Frontal cortex (tissue), 4 donors: ENCODE measurements around the gene EPC1. TPM values are rescaled to one million over a fixed set of nuclear protein-coding genes. Genes with fewer than 3 reads are reported as not detected.
"Not testable (repeated sequence)": the region's sequence is repeated elsewhere in the genome, so short reads cannot be mapped to it uniquely, and the experiment has no call there.

Experiments used
- DNase-seq, 2 donors: peaks; one replicate each; pipeline ENCODE4 v3.0.0; 2012; ENCODE audit warnings: low spot score in 2 of 2
- FAIRE-seq: peaks from 2 replicates; lab custom pipeline; 2012; peaks lifted over from hg19 to GRCh38; lab: Jason Lieb, UNC
- total RNA-seq: library from RNA; depleted of rRNA; stranded (reverse); fragments of >200 nt; gene quantifications from one replicate; pipeline ENCODE4 v1.2.3, GENCODE V29; 2014
- donor health status: control.
- donor health status: control.
- donor health status: control.

The EPC1 gene
- total RNA-seq, 1 donor from 2014 or later: 94.2 TPM

DNA sequence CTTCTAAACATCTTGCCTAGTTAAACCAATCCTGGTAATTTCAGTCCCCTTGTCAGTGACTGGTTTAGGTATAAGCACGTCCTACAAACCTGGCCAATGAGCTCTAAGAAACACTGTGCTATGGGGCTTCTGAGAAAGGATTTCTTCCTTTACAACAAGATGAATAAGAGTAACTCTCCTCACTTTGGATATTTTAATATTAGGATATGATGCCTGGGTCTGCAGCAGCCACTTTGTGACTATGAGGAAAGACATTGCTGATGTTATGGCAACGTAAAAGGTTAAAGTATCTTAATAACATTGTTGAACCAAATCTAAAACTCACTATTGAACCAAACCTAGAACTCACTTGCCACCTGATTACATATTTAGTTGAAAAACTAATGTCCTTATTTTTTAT lies 26.5 kb upstream of the EPC1 start:
- FAIRE-seq (no peak), DNase-seq (no peak)

DNA sequence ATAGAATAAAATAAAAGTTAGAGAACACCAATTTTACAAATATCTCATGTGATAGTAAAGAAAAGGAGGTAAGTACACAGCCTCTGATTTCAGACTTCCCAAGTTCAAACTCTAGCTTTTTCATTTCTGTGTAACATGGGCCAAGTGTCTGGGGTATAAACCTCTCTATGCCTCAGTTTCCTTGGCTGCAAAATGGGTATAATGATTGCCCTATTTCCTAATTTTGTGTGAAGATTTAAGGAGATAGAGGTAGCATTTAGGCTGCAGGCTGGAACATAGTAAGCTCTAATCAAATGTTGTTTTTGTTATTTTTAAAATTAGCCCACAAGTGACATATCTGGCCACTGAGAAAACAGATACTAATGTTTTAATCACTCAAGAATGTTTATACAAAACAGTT lies 26.1 kb upstream of the EPC1 start:
- no peak for FAIRE-seq
- DNase-seq: no peak

DNA sequence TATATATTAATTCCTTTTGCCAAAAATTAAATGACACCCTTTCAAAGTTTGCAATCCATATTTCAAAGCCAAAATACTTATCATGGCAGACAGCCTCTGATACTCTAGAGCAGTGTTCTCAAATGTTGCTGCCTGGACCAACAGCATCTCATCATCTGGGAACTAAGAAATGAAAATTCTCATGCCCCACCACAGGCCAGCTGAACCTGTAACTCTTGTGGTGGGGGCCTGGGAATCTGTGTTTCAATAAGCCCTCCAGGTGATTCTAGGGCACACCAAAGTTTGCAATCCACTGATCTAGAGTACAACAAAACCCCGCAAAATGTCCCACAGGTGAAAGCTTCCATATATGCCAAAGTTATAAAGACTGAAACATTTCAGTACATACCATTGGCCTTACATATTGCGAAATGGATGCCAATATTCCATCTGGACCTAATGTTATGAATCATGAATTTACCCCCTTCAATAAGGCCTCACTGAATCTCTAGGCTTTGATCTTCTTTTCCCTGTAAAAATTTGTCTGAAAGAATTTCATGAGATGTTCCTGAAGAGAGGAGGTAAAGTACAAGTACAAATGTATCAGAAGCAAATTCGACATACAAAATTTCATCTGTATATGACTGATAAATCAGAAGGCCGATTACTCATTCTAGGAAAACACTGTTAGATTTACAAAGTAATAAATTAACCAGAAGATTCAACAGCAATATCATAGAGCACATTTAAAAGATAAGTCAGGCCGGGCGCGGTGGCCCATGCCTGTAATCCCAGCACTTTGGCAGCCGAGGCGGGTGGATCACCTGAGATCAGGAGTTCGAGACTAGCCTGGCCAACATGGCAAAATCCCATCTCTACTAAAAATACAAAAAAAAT lies 25.3 kb upstream of the EPC1 start:
- FAIRE-seq: no peak
- DNase-seq: no peak

DNA sequence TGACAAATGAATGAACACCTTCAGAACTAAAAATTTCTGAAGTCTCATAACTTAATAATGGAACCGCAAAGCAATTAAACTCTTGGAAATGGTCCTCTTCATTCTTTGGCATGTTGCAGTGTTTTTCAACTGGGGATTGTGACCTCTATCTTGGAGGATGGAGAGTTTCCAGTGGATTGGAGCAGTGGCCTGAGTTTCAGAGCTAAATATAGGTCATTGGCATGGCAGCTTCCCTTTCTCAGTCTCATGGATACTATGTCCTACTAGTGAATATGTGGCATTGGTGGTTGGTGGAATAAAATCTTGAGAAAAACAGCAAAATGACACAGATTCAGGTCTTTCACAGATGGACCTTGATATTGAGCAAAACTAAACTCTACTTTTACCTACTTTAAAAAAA lies 24.1 kb upstream of the EPC1 start:
- no peak for DNase-seq
- FAIRE-seq: no peak

DNA sequence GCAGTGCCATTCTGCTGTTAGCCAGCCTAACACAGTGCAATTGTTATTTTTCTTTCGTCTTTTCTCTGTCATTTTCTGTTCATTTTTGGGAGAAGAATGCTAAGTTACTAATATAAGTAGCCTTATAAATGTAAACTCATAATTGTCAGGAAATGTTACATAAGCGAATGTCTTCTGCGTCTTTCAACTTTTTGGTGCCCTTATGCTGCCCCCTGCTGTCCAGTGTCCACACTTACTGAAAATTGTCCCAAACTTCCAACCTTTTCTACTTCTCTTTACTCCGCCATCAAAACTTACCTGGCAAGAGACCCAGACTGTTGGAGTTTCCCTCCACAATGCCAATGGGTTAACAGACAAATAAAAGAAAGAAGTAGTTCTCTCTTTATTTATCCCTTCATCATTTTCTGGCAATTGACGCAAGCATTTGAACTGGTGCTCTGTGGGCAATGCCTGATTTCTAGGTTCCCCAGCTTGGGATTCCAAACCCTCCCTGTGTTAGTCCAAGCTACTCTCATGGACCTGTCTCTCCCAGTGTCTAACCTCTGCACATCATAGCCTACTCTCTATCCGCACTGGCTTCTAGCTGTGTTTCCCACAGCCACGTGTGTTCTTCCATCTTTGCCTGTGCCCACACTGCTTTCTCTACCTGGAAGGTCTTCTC lies 21.0 kb upstream of the EPC1 start:
- DNase-seq (peak in 1 of 2 donors; percentile 58), FAIRE-seq (peak; percentile 81)

DNA sequence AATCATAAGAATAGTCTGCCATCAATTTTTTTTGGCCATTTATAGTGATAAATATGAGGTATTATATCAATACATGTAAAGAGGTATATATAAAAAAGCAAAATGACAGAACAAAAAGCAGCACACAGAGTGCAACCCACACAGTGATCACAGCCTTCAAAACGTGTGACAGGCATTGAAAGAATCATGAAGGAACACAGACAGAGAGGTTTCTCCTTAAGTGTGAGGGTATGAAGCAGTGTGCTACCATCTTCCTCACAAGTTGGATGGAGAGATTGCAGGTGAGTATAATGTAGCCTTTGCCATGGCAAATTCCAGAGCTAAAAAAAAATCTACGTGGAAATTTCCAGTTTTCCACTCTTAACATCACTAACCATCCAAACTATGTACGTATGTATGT lies 19.6 kb upstream of the EPC1 start:
- no peak for FAIRE-seq
- no peak for DNase-seq

DNA sequence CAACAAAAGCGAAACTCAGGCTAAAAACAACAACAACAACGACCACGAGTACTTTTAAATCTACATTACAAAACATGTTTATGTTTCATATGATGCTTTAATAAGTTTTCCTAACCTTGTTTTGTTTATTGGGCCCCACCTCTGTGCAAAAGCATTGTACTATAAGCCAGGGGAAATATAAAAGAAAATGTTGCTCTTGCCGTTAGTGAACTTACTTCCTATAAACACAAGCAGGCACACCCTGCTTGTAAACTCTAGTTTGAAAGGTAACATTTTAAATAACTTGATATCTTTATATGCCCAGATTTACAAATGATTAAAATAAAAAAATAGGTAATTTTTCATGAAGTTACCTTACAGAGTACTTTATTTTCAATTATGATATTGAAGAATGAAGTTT lies 19.2 kb upstream of the EPC1 start:
- no peak for DNase-seq
- no peak for FAIRE-seq

DNA sequence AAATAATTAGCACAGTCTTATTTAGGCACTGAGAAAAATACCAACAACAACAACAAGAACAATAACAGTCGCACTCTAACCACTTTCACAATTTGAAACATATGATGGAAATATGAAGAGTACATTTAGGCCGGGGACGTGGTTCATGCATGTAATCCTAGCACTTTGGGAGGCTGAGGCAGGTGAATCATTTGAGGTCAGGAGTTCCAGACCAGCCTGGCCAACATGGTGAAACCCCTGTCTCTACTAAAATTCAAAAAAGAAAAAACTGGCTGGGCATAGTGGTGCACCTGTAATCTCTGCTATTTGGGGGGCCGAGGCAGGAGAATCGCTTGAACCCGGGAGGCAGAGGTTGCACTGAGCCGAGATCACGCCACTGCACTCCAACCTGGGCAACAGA lies 18.4 kb upstream of the EPC1 start:
- not testable (repeated sequence) for DNase-seq, FAIRE-seq

DNA sequence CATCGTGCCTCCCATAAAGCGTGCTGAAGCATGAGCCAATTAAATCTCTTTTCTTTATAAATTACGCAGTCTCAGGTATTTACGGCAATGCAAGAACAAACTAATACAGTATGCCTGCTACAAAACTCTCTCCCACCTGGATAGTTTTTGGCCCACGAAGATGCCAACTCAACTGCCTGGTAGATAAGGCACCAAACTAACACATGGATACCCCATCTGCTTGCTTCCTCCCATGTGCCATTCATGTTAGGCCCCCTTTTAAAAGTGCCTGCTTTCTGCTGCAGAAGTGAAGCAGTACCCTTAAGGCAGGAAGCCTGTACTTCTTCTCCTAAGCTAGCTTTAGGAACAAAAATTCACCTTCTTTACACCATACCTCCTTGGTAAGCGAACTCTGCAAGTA lies 15.6 kb upstream of the EPC1 start:
- FAIRE-seq: no peak
- DNase-seq: no peak

DNA sequence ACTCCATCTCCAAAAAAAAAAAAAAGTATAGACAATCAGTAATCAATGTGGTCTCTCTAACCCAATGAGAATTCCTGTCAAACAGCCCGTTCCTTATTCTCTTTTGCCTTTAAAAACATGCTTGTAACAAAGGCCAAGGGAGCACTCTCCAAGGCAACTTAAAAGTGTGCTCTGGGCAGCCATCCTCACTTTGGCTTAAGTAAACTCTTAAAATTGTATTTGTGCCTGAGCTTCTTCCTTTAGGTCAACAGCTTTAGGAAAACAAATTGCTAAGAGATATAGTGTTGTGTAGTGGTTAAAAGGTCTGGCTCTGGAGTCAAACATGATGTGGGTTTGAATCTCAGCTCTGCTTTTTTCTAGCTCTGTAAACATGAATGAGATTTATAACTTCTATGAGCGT lies 13.9 kb upstream of the EPC1 start:
- no peak for DNase-seq
- FAIRE-seq: no peak

DNA sequence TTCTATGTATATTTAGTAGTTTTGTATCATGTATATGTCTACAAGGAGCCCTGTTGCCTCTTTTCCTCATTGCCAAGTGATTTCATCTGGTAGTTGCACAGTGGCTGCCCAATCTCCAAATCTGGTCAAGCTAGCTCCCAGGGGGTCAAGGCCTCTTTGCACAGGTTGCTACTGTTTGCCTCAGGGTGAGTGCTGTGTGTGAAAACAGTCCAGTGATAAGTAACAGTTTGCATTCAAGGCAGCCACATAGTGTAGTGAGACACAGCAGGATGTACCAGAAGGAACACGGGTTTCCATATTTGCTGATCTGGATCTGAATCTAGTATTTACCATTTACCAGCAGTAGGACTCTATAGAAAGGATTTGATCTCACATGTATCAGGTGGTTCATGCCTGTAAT lies 13.3 kb upstream of the EPC1 start:
- DNase-seq: no peak
- FAIRE-seq: no peak

DNA sequence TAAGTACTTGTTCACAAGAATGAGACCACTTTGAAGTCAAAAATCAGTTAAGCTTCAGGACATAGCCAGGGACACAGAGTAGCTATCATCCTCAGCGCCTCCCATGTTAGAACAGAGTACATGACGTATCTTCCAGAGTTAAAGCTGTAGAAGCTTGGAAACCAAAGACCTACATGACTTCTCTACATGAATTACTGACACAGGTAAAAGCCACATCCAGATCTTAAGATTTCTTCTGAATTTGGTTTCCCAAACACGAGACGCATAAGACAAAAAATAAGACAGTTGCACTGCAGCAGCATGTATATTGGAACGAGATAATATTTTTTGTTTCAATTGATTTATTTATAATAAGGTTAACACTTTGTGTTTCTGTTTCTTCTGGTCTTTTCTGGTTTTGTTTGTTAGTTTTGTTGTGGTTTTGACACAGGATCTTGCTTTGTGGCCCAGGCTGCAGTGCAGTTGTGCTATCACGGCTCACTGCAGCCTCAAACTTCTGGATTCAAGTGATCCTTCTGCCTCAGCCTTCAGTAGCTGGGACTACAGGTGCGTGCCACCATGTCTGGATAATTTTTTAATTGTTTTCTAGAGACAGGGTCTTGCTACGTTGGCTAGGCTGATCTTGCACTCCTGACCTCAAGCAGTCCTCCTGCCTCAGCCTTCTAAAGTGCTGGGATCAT lies 10.2 kb upstream of the EPC1 start:
- no peak for DNase-seq
- FAIRE-seq: no peak

DNA sequence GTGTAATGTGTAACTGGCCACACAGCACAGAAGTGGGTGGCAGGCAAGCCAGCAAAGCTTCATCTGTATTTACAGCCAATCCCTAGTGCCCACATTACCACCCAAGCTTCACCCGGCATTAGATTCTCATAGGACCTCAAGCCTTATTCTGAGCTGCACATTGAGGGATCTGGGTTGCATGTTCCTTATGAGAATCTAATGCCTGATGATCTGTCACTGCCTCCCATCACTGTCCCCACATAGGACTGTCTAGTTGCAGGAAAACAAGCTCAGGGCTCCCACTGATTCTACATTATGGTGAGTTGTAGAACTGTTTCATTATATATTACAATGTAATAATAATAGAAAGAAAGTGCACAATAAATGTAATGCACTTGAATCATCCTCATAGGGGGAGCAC lies 7.7 kb upstream of the EPC1 start:
- FAIRE-seq: not testable (repeated sequence)

DNA sequence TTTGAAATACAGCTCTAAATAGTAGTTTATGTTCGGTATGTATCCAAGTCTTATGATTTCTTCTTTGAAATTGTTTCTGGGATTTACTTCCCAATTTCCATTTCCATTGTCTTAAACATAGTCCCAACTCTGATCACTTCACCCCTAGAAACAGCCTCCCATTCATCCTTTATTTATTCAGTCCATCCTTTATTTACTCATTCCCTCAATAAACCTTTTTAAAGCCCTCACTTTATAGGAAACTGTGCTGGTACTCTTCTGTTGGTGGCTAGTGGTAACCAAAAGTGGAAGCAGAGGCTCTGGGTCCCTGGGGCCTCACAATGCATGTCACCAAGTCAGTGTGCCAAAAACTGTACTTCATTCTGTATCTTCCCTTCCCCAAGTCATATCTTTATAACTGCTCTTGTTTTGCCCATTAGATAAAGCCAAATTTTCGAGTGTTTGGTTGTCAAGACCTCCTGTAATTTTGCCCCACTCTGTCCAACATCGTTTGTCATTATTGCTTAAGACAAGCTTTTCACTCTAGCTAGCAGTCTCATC lies 3.9 kb upstream of the EPC1 start:
- DNase-seq (no peak), FAIRE-seq (no peak)

More for the DNA sequence above, 7.7 kb upstream of the EPC1 start:
- not testable (repeated sequence) for DNase-seq

DNA sequence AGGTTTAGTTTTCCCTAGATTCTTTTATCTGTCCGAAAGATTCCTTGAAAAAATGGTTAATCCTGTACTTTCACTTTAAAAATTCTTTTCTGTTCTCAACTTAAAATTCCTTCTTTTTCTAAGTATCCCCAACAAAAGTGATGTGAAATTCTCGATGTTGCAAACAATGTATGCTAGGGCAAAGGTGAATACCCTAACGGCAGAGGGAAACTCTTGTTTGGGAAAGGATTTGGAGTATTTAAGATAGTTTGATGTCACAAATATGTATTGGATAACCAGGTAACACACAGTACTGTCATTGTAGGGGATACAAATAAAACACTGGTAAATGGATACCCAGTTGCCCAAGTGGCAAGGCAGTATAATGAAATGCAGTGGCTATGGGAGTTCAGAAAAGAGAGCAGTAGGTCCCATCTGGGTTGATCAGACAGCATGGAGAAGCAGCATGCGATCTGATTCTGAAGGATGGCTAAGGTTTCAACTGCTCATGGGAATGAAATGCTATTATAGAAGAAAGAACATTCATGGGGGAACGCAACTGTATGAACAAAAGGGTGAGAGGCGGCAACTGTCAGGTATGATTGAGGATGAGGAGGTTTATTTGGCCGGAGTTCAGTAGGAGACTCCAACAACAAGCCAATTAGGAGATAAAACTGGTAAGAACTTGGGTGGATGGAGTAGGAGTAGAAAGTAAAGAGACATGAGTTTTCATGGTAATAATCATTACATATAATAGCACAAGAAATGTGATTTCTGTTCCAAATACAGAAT lies 3.2 kb upstream of the EPC1 start:
- no peak for FAIRE-seq

DNA sequence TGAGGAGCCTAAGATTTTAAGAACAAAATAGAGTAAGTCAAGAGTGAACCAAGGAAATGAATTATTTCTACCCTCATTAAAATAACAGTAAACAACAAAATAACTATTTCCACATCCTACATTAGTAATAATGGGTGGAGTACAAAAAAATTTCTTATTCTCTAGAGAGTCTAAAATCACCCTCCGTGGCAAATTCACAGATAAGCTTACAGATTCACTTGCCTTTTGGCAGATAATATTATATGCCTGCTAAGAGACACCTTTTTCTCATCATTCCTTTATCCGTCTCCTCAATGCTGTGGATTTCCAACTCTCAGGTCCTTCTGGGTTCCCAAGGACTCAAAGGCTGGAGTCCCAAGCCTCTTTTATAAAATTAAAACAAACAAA lies 2.2 kb upstream of the EPC1 start:
- DNase-seq (no peak), FAIRE-seq (no peak)

More for the DNA sequence above, 3.2 kb upstream of the EPC1 start:
- DNase-seq: no peak

DNA sequence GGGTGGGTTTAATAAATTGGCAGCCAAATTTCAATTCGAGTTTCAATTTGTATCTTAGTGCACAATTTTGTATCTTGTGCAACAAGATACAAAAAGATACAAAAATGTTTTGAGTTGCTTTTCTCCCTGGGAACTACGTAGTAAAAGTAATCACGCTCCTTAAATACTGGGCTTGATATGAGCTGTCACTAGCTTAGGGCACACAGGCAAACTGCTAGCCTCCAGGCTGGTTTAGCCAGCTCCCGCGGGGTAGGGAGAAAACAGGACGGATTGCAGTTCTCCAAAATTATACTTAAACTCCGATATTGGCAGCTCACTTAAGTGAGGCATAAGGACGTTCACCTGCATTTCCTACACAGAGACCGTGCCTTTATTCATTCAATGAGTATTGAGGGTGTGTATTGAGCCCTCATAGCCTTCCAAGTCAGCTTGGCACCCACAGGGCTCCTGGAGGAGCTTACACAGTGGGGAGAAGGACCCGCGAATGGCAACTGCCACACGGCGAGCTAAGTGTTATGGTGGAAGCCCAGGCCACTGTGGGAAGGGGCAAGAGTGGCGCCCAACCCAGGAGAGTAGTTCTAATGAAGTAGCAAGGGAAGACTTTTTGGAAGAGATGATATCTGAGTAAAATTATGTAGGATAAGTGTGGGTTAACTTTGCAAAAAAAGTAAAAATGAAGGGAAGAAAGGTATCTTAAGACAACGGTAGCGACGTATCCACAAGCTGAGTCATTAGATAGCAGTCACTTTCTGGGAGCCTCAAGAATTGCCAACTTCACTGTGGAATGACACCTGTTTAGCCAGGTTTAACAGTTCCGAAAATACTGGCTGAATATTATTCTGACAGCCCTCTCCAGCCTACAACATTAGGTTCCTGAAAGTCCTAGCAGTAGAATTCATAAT lies 1.6 kb upstream of the EPC1 start:
- no peak for FAIRE-seq
- DNase-seq: no peak

DNA sequence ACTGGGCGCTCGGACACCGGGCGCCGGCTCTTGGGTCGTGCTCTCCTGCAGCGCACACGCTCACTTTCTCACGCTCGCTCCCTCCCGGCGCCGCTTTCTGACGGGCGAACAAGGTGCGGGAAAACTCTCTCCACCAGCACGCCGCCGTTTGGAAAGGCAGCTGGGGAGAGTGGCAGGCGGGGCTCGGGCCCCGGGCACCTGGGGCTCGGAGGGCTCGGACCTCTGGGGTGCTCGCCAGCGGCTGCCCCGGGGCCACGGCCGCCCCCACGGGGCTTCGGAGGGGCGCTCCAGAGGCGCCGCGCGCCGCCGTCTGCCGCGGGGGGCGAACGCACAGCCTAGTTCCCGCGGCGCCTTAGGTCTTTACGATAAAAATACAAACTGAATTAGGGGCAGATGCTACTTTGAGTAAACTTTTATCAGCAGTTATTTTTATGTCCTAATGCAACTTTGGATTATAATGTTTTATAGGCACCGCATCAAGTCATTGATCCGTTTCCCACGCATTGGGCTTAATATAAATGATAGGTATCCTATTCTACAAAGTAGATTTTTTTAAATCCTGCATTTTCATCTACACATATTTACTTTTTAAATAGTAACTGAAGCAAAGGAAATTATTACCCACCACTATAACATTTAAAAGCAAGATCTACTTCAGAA lies 535 bp upstream of the EPC1 start:
- DNase-seq (no peak), FAIRE-seq (no peak)
